Activated CD8-positive, alpha-beta memory T cell treated with anti-CD3 and anti-CD28 coated beads, Interleukin-2, amount 50 U/mL, for 4 hours (primary cell): Measurements from ENCODE around the gene IVNS1ABP.

Experiments
- DNase-seq: peaks from one replicate; pipeline ENCODE4 v3.0.0-alpha.2; 2020

The IVNS1ABP gene

GRCh38 chr1:185249563-185249962 lies 67.5 kb downstream of the IVNS1ABP start:
- DNase-seq: no peak
